Activated CD8-positive, alpha-beta T cell treated with anti-CD3 and anti-CD28 coated beads, Interleukin-2, amount 10 ng/mL, durations not matched to agents 7 days and 5 days (primary cell): ENCODE measurements around the gene ABLIM2. TPM values are rescaled to one million over a fixed set of nuclear protein-coding genes. Genes with fewer than 3 reads are reported as not detected.

Experiments
- ATAC-seq: fragments of 150-1000 bp; cut with Tn5 transposase; one replicate; pipeline ENCODE4 v1.10.0; 2021; ENCODE audit warnings: moderate library complexity
- CTCF ChIA-PET: fragments of 350-600 bp; sonication (Branson Sonifier 250); formaldehyde crosslinking; loops from one replicate; lab custom pipeline; 2021; ENCODE audit warnings: antibody characterized with exemption; lab: Charles Lee
- POLR2A ChIA-PET: fragments of 350-600 bp; sonication (Branson Sonifier 250); formaldehyde crosslinking; loops from one replicate; lab custom pipeline; 2021; ENCODE audit warnings: antibody characterized with exemption; lab: Charles Lee
- DNase-seq: peaks from one replicate; pipeline ENCODE4 v3.0.0-alpha.2; 2020
- H3K27ac Mint-ChIP-seq: one replicate; pipeline ENCODE4 v1.8.0; 2021; ENCODE audit warnings: mild to moderate bottlenecking, mixed read lengths
- H3K27me3 Mint-ChIP-seq: one replicate; pipeline ENCODE4 v1.8.0; 2021; ENCODE audit warnings: low read depth, mixed read lengths
- H3K36me3 Mint-ChIP-seq: one replicate; pipeline ENCODE4 v1.8.0; 2021; ENCODE audit warnings: low read depth, mixed read lengths
- H3K4me1 Mint-ChIP-seq: one replicate; pipeline ENCODE4 v1.8.0; 2021; ENCODE audit warnings: low read depth, mixed read lengths
- H3K4me3 Mint-ChIP-seq: one replicate; pipeline ENCODE4 v1.8.0; 2021; ENCODE audit warnings: mild to moderate bottlenecking, mixed read lengths
- H3K9me3 Mint-ChIP-seq: one replicate; pipeline ENCODE4 v1.8.0; 2022; ENCODE audit warnings: mixed read lengths; ENCODE audit not compliant: insufficient read depth
- total RNA-seq, 2 experiments: library from RNA; stranded (reverse); gene quantifications; one replicate each; pipeline ENCODE4 v1.2.3, GENCODE V29; 2021

Gene ABLIM2
- total RNA-seq, 2 experiments from 2014 or later: 0.42 to 0.55 TPM

DNA sequence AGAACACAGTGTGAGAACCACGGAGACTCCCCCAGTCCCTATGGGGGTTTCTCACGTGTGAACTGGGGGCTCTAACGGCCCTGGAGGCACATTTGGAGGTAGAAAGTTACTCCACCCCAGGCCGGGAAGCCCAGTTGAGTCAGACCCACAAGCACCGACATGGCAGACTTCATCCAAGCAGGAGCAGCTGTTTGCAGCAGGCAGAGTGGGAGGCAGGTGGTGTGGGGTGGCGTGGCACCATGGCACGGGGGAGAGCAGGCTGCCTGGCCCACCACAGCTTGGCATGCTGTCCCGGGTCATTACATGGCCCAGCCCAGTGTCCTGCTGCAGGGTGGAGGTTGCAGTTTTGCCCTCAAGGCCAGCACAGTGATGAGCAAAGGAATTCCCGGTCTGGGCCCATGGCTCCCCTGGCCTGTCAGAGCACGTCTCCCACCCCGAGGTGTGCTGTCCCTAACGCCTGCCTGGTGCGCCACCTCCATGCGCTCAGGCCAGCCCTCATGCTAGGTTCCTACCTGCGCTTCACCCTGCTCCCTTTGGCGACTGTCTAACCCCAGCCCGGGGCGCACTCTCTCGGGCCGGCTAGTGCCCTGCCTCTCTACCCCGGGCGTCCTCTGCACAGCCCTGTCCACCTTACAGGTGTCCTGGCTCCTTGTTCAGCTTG lies 128.4 kb downstream of the ABLIM2 start:
- DNase-seq (no peak), ATAC-seq (no peak)
- Mint-ChIP-seq H3K4me1 (peaks cover 3% of the 10 kb centered on the region), H3K36me3 (no peaks in the 10 kb centered on the region), H3K4me3 (no peak overlapping the region), H3K27ac (no peak overlapping the region), H3K9me3 (no peaks in the 10 kb centered on the region), H3K27me3 (no peaks in the 10 kb centered on the region)
- POLR2A ChIA-PET: no interaction called here
- CTCF ChIA-PET: no interaction called here

DNA sequence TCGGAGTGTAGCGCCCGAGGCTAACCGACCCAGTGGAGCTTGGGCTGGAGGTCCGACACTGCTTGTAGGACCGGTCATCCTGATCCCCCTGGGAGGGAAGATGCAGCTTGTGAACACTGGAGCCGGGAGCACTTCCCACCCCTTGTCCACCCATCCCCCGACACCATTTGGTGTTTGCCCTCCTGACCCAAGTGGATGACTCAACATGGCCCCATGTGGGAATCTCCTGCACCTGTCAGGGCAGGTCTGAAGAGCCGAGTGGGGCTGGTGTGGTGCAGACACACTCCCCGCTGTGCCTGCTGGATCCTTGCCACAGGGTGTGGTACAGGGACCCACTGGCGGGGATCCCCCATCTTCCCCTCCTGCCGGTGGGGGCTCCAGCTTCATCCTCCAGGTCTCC lies 128.9 kb downstream of the ABLIM2 start:
- Mint-ChIP-seq H3K36me3 (no peaks in the 10 kb centered on the region), H3K27ac (no peak overlapping the region), H3K4me3 (no peak overlapping the region), H3K9me3 (no peaks in the 10 kb centered on the region), H3K27me3 (no peaks in the 10 kb centered on the region), H3K4me1 (no peaks in the 10 kb centered on the region)
- CTCF ChIA-PET: no interaction called here
- ATAC-seq (no peak), DNase-seq (no peak)
- POLR2A ChIA-PET: no interaction called here

DNA sequence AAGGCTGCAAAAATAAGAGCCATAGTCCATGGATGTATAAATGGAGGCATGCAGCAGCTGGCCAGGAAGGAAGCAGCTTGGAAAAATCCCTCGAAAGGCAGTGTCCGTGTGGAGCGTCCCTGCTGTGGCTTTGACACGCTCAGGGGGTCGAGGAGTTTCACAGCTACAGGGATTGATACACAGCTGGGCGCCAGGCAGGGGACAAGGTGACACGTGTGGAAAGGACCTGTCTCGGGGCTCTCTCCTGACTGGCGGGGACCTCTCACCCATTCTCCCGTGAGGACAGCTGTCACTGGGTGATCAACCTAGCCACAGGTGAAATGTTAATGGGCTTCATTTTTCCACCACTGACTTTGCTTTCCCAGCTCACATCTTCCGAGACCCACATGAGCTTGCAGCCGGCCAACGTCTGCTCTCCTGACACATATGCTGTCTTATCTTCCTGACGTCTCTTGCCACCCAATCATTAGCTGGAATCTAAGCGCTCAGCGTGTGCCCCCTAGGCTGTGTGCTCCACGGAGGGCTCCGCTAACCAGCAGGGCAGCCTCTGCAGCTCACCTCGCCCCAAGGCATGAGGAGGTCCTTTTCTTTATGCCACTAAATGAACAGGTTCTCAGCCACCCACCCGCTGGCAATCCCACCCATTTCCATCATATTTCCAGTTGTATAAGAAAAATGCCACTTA lies 129.6 kb downstream of the ABLIM2 start:
- H3K27ac Mint-ChIP-seq: no peak overlapping the region
- POLR2A ChIA-PET: no interaction called here
- CTCF ChIA-PET: no interaction called here
- no peak overlapping the region for H3K4me3 Mint-ChIP-seq
- H3K27me3 Mint-ChIP-seq: no peaks in the 10 kb centered on the region
- no peaks in the 10 kb centered on the region for H3K4me1 Mint-ChIP-seq
- ATAC-seq (no peak), DNase-seq (no peak)
- no peaks in the 10 kb centered on the region for H3K36me3 Mint-ChIP-seq
- H3K9me3 Mint-ChIP-seq: no peaks in the 10 kb centered on the region

DNA sequence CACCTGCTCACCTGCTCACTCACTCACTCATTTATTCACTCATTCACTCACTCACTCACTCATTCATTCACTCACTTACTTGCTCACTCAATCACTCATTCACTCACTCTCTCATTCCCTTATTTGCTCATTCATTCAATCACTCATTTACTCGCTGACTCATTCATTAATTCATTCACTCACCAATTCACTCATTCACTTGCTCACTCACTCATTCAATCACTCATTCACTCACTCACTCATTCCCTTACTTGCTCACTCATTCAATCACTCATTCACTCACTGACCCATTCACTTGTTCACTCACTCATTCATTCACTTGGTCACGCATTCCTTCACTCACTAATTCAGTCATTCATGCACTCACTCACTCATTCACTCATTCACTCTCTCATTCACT lies 130.2 kb downstream of the ABLIM2 start:
- Mint-ChIP-seq H3K36me3 (no peaks in the 10 kb centered on the region), H3K9me3 (no peaks in the 10 kb centered on the region), H3K27me3 (no peaks in the 10 kb centered on the region), H3K4me3 (no peak overlapping the region), H3K27ac (no peak overlapping the region), H3K4me1 (no peaks in the 10 kb centered on the region)
- ChIA-PET CTCF (no interaction called here), POLR2A (no interaction called here)
- DNase-seq (no peak), ATAC-seq (no peak)

DNA sequence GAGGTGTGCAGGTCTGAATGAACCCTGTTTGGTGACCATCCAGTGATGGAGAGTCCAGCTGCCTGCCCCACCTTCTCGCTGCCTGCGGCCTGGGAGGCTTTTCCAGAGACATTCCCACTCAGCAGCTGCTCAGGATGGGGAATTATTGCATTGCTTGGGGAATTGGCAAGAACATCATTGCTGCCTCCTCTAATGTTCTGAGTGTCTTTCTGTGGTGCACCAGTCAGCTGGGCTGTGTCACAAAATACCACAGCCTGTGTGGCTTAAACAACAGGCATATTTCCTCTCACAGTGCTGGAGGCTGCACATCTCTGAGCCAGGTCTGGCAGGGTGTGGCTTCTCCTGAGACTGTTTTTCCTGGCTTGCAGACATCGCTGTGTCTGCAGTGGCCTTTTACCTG lies 132.2 kb downstream of the ABLIM2 start:
- no peak for ATAC-seq
- Mint-ChIP-seq H3K4me1 (no peaks in the 10 kb centered on the region), H3K36me3 (no peaks in the 10 kb centered on the region), H3K4me3 (no peak overlapping the region), H3K27ac (no peak overlapping the region), H3K9me3 (no peaks in the 10 kb centered on the region), H3K27me3 (no peaks in the 10 kb centered on the region)
- ChIA-PET CTCF (no interaction called here), POLR2A (no interaction called here)
- DNase-seq: no peak

DNA sequence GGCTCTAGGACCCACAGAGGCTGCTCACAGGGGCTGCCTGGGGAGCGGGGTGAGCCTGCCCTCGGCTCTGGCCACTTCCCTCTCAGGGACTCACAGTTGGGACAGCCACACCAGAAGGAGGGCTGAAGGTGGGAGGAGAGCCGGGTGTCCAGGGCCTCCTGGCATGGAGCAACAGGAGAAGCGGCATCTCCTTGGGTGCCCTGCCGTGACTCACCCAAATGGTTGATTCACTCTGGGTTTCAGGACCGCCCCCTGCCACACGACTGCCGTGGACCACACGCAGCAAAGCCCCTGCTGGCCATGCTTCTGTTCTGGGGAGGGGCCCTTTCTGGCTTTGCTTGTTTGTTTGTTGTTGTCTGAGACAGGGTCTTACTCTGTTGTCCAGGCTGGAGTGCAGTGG lies 132.9 kb downstream of the ABLIM2 start:
- ATAC-seq: no peak
- POLR2A ChIA-PET: no interaction called here
- H3K4me1 Mint-ChIP-seq: no peaks in the 10 kb centered on the region
- no peaks in the 10 kb centered on the region for H3K27me3 Mint-ChIP-seq
- H3K4me3 Mint-ChIP-seq: no peak overlapping the region
- H3K27ac Mint-ChIP-seq: no peak overlapping the region
- CTCF ChIA-PET: no interaction called here
- H3K36me3 Mint-ChIP-seq: no peaks in the 10 kb centered on the region
- DNase-seq: no peak
- no peaks in the 10 kb centered on the region for H3K9me3 Mint-ChIP-seq

DNA sequence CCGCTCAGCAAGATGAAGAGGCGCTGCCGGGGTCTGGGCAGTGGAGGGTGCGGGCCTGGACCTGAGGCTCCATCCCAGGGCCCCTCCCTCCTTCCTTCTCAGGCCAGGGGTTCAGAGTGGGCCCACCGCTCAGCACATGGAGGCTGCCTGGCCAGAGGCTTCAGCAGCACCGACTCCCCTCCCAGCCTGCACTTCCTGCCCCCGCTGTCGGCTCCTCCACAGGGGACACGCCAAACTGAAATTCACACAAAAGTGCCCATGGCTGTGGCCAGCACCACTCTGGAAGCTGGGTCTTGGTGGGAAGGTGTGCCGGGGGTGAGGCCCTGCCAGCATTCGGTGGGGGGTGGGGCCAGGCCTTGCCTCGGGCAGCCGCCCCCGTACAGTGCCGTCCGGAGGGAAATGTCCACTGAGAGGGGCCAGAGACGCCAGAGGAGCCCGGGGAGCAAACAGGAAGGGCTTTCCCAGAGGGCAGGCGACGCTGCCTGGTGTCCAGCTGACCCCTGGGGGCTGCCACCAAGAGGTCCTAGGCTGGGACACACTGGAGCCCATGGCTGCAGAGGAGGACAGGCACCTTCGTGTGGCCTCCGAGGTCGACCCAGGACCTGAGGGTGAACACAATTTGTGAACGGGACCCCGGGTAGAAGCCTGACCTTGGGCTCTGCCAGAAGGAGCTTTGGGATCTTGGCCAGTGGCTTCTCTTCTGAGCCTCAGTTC lies 134.4 kb downstream of the ABLIM2 start:
- Mint-ChIP-seq H3K4me3 (no peak overlapping the region), H3K36me3 (no peaks in the 10 kb centered on the region), H3K9me3 (no peaks in the 10 kb centered on the region), H3K27me3 (no peaks in the 10 kb centered on the region), H3K4me1 (no peaks in the 10 kb centered on the region), H3K27ac (no peak overlapping the region)
- ChIA-PET POLR2A (no interaction called here), CTCF (no interaction called here)
- ATAC-seq: no peak
- no peak for DNase-seq

DNA sequence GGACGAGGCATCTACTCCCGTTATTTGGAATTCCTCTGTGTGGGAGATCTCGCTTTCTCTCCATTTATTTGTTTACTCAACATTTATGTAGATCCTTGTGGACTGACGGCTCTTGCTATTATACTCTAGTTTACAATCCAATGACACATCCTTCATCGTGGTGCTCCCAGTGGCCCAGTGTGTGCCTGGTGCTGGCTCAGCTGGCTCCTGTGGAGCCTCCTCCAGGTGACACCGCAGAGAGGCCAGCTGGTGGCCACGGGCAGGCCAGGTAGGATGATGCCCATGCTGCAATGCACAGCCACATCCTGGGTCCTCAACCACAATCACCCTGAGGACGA lies 134.9 kb downstream of the ABLIM2 start:
- H3K4me3 Mint-ChIP-seq: no peak overlapping the region
- no peaks in the 10 kb centered on the region for H3K9me3 Mint-ChIP-seq
- ChIA-PET CTCF (no interaction called here), POLR2A (no interaction called here)
- H3K27ac Mint-ChIP-seq: no peak overlapping the region
- H3K27me3 Mint-ChIP-seq: no peaks in the 10 kb centered on the region
- DNase-seq (no peak), ATAC-seq (no peak)
- no peaks in the 10 kb centered on the region for H3K36me3 Mint-ChIP-seq
- H3K4me1 Mint-ChIP-seq: no peaks in the 10 kb centered on the region

DNA sequence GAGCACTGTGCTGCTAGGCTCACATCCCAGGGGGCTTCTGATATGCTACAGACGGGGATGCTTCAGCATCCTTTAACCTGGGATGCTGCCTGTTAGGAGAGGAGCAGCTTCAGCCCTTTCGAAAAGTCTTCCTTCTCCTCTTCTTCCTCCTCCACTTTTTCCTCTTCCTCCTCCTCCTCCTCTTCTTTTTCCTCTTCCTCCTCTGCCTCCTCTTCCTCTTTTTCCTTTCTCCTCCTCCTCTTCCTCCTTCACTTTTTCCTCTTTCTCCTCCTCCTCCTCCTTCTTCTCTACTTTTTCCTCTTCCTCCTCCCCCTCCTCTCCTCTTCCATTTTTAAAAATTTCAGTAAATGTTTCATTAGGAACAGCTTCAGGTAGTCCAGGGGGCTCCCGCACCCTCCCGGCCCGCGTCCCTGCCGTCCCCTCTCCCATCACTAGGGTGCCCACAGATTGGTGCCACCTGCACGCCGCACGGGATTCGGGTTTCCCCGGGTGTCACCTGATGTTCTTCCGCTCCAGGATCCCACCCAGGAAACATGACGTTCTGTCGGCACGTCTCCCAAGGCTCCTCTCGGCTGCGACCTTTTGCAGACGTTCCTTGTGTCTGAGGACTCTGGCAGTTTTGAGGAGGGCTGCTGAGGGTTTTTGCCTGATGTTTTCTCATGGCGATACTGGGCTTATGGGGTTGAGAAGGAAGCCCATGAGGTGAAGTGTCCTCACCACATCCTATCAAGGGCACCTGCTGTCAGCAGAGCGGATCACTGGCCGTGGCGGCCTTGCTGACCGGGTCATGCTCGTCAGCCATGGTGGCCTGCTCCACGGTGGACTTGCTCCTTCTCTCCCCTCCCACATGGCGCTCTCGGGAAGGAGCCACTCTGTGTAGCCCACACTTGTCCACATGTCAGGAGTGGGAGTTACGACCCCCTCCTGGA lies 135.6 kb downstream of the ABLIM2 start:
- DNase-seq: no peak
- Mint-ChIP-seq H3K27ac (no peak overlapping the region), H3K4me3 (no peak overlapping the region)

DNA sequence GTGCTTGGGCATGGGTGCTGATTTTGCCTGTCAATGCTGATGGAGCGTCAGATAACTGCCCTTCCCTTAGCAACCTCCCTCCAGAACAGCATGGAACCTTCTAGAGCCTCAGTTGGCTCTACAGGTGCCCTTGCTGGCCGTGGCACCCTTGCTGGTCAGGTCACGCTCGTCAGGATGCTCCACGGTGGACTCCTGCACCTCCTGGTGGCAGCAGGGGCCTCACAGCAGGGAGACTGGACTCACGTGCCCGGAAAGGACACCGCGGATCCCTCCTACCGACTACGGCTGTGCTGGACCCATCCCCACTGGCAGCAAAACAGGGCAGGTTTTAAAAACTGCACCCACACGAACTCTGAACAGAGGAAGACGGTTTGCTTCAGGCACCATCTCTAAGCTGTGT lies 136.8 kb downstream of the ABLIM2 start:
- Mint-ChIP-seq H3K4me1 (no peaks in the 10 kb centered on the region), H3K27ac (no peak overlapping the region), H3K36me3 (no peaks in the 10 kb centered on the region), H3K27me3 (no peaks in the 10 kb centered on the region), H3K9me3 (no peaks in the 10 kb centered on the region), H3K4me3 (no peak overlapping the region)
- DNase-seq: no peak
- CTCF ChIA-PET: no interaction called here
- POLR2A ChIA-PET: no interaction called here
- no peak for ATAC-seq

More for the DNA sequence above, 135.6 kb downstream of the ABLIM2 start:
- Mint-ChIP-seq H3K27me3 (no peaks in the 10 kb centered on the region), H3K9me3 (no peaks in the 10 kb centered on the region), H3K4me1 (no peaks in the 10 kb centered on the region), H3K36me3 (no peaks in the 10 kb centered on the region)
- CTCF ChIA-PET: no interaction called here
- no peak for ATAC-seq
- POLR2A ChIA-PET: no interaction called here

DNA sequence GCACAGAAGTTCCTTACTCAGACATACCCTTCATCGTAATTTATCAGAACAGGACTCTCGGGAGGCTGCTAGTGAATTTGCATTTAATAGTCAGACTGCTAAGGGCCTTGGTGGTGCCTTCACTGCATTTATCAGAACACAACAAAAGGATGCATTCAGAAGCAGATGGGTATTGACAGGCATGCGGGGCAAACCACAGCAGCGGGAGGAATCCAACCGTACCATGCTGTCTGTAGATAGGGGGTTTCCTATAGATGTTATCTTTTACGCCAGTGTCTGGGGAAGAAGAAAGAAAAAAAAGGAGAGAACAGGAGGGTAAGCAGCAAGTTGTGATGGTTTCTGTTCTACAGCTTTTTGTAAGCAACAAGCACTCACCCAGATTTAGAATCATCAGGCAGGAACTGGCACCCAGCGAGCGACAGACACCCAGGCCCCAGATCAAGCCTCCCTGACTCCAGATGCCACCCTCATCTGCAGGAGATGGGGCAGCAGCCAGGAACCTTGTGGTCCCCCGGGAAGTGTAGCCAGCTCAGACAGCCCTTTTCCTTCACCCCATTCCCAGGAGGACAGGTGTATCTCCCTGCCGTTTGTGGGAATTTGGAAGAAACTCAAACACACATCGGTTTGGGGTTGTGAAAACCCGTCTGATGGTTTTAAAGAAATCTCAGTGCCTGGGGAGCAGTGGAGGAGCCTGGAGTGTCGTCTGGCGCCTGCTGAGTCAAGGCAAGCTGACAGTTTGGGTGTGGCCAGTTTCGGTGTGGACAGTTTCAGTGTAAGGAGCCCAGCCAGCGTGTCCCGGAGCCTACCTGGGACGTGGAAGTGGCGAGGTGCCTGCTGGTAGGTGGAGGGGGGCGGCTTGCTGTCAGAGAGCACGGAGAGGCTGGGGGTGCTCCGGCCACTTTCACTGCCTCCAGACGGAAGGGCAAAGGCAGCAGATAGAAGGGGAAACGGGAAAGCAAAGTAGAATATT lies 138.9 kb downstream of the ABLIM2 start:
- Mint-ChIP-seq H3K4me1 (no peaks in the 10 kb centered on the region), H3K9me3 (no peaks in the 10 kb centered on the region), H3K27ac (no peak overlapping the region), H3K36me3 (no peaks in the 10 kb centered on the region), H3K27me3 (no peaks in the 10 kb centered on the region), H3K4me3 (no peak overlapping the region)
- CTCF ChIA-PET: interaction anchor here (0.7 kb wide), 1 partner anchor 125 kb away, joined by 3 read pairs; no protein-coding TSS in a partner anchor
- ATAC-seq: no peak
- POLR2A ChIA-PET: interaction anchor here (0.6 kb wide), 1 partner anchor 25 kb away, joined by 3 read pairs; no protein-coding TSS in a partner anchor
- no peak for DNase-seq
